Gastroesophageal sphincter (tissue), 3 donors: Measurements from ENCODE around the gene PTK7.

Experiments used
- CTCF ChIP-seq, 4 experiments: fragments of 200-600 bp in 2 of 4; fragments of 450-650 bp in 2 of 4; sonication (generic) in 1 of 4; IDR thresholded peaks; one replicate each; pipeline ENCODE4 v1.5.1; 2017 to 2019; ENCODE audit warnings: antibody characterized with exemption in 4 of 4, mild to moderate bottlenecking in 2 of 4, moderate library complexity in 2 of 4
- EP300 ChIP-seq: sonication (generic); formaldehyde crosslinking; IDR thresholded peaks from one replicate; pipeline ENCODE4 v1.6.1; 2017; ENCODE audit warnings: antibody characterized with exemption, mild to moderate bottlenecking
- POLR2A ChIP-seq, 2 donors: fragments of 450-650 bp; IDR thresholded peaks; one replicate each; pipeline ENCODE4 v1.6.1; 2017; ENCODE audit warnings: antibody characterized with exemption in 2 of 2, mild to moderate bottlenecking in 2 of 2, moderate library complexity in 1 of 2

- no peak for TF ChIP-seq CTCF (IDR thresholded peaks at IDR 0.05)
- TF ChIP-seq EP300 = no peak
- TF ChIP-seq POLR2A (IDR thresholded peaks at IDR 0.05) = no peak
Measured at GRCh38 chr6:43077333-43077809, 1.3 kb downstream of the PTK7 start.
